ENCODE data around the gene GLIS1. TPM values are rescaled to one million over a fixed set of nuclear protein-coding genes. Genes with fewer than 3 reads are reported as not detected.

GLIS1 gene
- total RNA-seq, 1 experiment from 2014 or later: 0.28 TPM

DNA sequence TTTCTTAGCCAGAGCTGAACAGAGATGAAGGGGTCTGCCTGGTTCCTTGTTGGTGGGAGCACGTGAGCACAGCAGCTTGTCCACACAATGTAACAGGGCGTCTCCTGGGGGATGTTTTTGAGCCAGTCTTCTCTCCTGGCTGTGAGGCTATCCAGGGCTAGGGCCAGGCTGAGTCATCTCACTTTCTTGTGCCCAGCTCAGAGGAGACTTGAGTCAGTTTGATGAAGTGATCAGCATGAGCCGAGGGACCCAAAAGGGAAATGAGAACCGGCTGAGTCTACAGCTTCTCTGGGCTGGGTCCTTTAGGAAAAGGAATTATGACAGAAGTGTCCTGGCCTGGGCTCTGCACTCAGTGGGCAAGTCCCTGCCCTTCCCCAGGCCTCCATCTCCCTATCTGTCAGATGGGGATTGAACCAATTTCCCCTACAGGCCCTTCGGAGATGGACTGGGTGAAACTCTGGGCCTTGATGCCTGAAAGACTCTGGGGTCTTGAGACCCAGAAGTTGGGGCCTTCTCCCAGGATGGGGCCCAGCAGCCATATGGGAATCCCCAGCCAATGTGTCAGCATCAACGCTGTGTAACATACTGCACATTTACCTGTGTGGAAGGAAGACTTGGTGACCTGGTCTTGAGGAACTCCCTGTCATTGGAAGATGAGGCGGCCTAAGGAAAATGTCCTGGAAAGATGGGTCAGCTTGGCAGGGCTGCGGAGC lies 243.2 kb downstream of the GLIS1 start:
- no peak overlapping the region for H3K4me2 ChIP-seq (ENCODE audit: insufficient read depth, insufficient read length, low read length)
- H4K8ac ChIP-seq (replicated peaks; ENCODE audit: insufficient read length, low read depth, low read length): no peak overlapping the region
- H3K18ac ChIP-seq (ENCODE audit: insufficient read length, low read depth, low read length): no peak overlapping the region
- H3K4me1 ChIP-seq (ENCODE audit: insufficient read depth, low read length): no peaks in the 10 kb centered on the region
- no peak overlapping the region for H2BK15ac ChIP-seq (ENCODE audit: low read depth, low read length)
- no peak overlapping the region for H2BK5ac ChIP-seq (ENCODE audit: insufficient read length, low read length)
- no peak overlapping the region for H3K23ac ChIP-seq (ENCODE audit: insufficient read length, low read depth, low read length)
- no peak overlapping the region for H3K56ac ChIP-seq (ENCODE audit: insufficient read length, low read depth, low read length)
- DNase-seq: no peak
- no CpG with 5 or more reads among the region's 8 CpGs for WGBS (ENCODE audit: extremely low coverage, insufficient read length, low lambda C conversion rate)
- no peak overlapping the region for H3K4ac ChIP-seq (ENCODE audit: low read depth, low read length)
- no peak overlapping the region for H3K14ac ChIP-seq (ENCODE audit: insufficient read depth, low read length)
- Mint-ChIP-seq H3K4me1 (peaks cover 2 to 5% of the 10 kb centered on the region in 2 experiments; a peak in 1 of 4 replicates), H3K9me3 (no peaks in the 10 kb centered on the region; a peak in 1 of 5 replicates), H3K27me3 (ENCODE audit: low read depth) (peaks cover 10% of the 10 kb centered on the region), H3K36me3 (ENCODE audit: insufficient read depth in 1 of 3, low read depth in 3 of 3) (no peaks in the 10 kb centered on the region; a peak in 1 of 7 replicates), H3K27ac (no peak overlapping the region; a peak in 1 of 7 replicates), H3K4me3 (no peak overlapping the region)
- no peak overlapping the region for H3T11ph ChIP-seq (ENCODE audit: low read length)
- no peaks in the 10 kb centered on the region for H3K9me3 ChIP-seq (ENCODE audit: control insufficient read depth, low read depth, low read length)
- no peak overlapping the region for H4K91ac ChIP-seq (ENCODE audit: insufficient read length, low read depth, low read length)
- no peaks in the 10 kb centered on the region for H3K27me3 ChIP-seq (ENCODE audit: insufficient read depth, low read length)
- H2BK20ac ChIP-seq (ENCODE audit: low read depth, low read length, poor library complexity, severe bottlenecking): no peak overlapping the region
- no peaks in the 10 kb centered on the region for H4K20me1 ChIP-seq (ENCODE audit: control insufficient read depth, insufficient read depth, insufficient read length)
- H3K79me2 ChIP-seq (ENCODE audit: insufficient read depth, low read length): no peaks in the 10 kb centered on the region
- no peak overlapping the region for H2AFZ ChIP-seq (ENCODE audit: low read length)
- H3K27ac ChIP-seq (ENCODE audit: insufficient read length, low read depth, low read length): no peak overlapping the region
- no peaks in the 10 kb centered on the region for H3K79me1 ChIP-seq (ENCODE audit: insufficient read depth, low read depth, low read length, poor library complexity, severe bottlenecking)
- TF ChIP-seq, protein P1, sequence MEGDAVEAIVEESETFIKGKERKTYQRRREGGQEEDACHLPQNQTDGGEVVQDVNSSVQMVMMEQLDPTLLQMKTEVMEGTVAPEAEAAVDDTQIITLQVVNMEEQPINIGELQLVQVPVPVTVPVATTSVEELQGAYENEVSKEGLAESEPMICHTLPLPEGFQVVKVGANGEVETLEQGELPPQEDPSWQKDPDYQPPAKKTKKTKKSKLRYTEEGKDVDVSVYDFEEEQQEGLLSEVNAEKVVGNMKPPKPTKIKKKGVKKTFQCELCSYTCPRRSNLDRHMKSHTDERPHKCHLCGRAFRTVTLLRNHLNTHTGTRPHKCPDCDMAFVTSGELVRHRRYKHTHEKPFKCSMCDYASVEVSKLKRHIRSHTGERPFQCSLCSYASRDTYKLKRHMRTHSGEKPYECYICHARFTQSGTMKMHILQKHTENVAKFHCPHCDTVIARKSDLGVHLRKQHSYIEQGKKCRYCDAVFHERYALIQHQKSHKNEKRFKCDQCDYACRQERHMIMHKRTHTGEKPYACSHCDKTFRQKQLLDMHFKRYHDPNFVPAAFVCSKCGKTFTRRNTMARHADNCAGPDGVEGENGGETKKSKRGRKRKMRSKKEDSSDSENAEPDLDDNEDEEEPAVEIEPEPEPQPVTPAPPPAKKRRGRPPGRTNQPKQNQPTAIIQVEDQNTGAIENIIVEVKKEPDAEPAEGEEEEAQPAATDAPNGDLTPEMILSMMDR (conservative IDR thresholded peaks at IDR 0.05): no peak
- H3K9ac ChIP-seq (ENCODE audit: extremely low read depth, insufficient read length, low read length): no peak overlapping the region
- no peaks in the 10 kb centered on the region for H3K23me2 ChIP-seq (ENCODE audit: insufficient read length, low read depth, low read length, poor library complexity, severe bottlenecking)
- no peak overlapping the region for H2BK12ac ChIP-seq (ENCODE audit: insufficient read length, low read depth, low read length)
- no peak overlapping the region for H4K5ac ChIP-seq (ENCODE audit: insufficient read length, low read depth, low read length)
- no peak overlapping the region for H2BK120ac ChIP-seq (ENCODE audit: low read depth, low read length, poor library complexity, severe bottlenecking)
- no peak overlapping the region for H2AK5ac ChIP-seq (ENCODE audit: insufficient read length, low read length)
